Mesenchymal stem cell (in vitro differentiated cells and primary cell): Measurements from ENCODE around the gene SLC6A3.

ENCODE experiments used
- DNase-seq: peaks from one replicate; pipeline ENCODE4 v3.0.0-alpha.2; 2013
- H2AFZ ChIP-seq: one replicate; pipeline ENCODE4 v1.6.1; 2013; ENCODE audit warnings: low read depth, mild to moderate bottlenecking, control low read depth, inconsistent platforms, low read length, moderate library complexity
- H2AK5ac ChIP-seq: 2 replicates; pipeline ENCODE4 v1.6.1; 2013; ENCODE audit warnings: low read length, moderate library complexity, mild to moderate bottlenecking, inconsistent platforms; ENCODE audit not compliant: severe bottlenecking
- H2BK120ac ChIP-seq: one replicate; pipeline ENCODE4 v1.6.1; 2013; ENCODE audit warnings: low read depth, mild to moderate bottlenecking, inconsistent platforms, low read length, moderate library complexity
- H2BK12ac ChIP-seq, 2 experiments: one replicate each; pipeline ENCODE4 v1.6.1; 2013; ENCODE audit warnings: inconsistent platforms in 2 of 2, low read length in 2 of 2, mild to moderate bottlenecking in 2 of 2, moderate library complexity in 2 of 2, control low read depth in 1 of 2
- H2BK15ac ChIP-seq: one replicate; pipeline ENCODE4 v1.6.1; 2013; ENCODE audit warnings: mild to moderate bottlenecking, low read depth, inconsistent platforms; ENCODE audit not compliant: poor library complexity, severe bottlenecking
- H2BK5ac ChIP-seq: 2 replicates; pipeline ENCODE4 v1.6.1; 2013; ENCODE audit warnings: low read depth, mild to moderate bottlenecking, low read length, control low read depth, inconsistent platforms; ENCODE audit not compliant: poor library complexity, severe bottlenecking
- H3K14ac ChIP-seq, 2 experiments: one replicate each; pipeline ENCODE4 v1.6.1; 2013; ENCODE audit warnings: inconsistent platforms in 2 of 2, low read length in 2 of 2, control low read depth in 1 of 2, mild to moderate bottlenecking in 1 of 2, moderate library complexity in 1 of 2
- H3K18ac ChIP-seq, 2 experiments: one replicate each; pipeline ENCODE4 v1.6.1; 2013; ENCODE audit warnings: inconsistent platforms in 2 of 2, low read length in 2 of 2, control low read depth in 1 of 2, low read depth in 1 of 2, mild to moderate bottlenecking in 1 of 2
- H3K23ac ChIP-seq, 2 experiments: one replicate each; pipeline ENCODE4 v1.6.1; 2013; ENCODE audit warnings: inconsistent platforms in 2 of 2, low read length in 2 of 2, mild to moderate bottlenecking in 2 of 2, moderate library complexity in 2 of 2, control low read depth in 1 of 2
- H3K27ac ChIP-seq: 2 replicates; pipeline ENCODE4 v1.5.1; 2013; ENCODE audit warnings: mild to moderate bottlenecking, moderate library complexity, low read length, control low read depth, inconsistent platforms; ENCODE audit not compliant: poor library complexity, severe bottlenecking
- H3K27me3 ChIP-seq, 2 experiments: 2 replicates each; pipeline versions ENCODE4 v1.6.1 to v1.7.0; 2013; ENCODE audit warnings: low read length in 2 of 2, mild to moderate bottlenecking in 2 of 2, moderate library complexity in 2 of 2, control low read depth in 1 of 2, inconsistent platforms in 1 of 2; ENCODE audit not compliant: control insufficient read depth in 1 of 2, insufficient read depth in 1 of 2
- H3K36me3 ChIP-seq, 2 experiments: 2 replicates each; pipeline versions ENCODE4 v1.6.1 to v1.7.0; 2013; ENCODE audit warnings: low read length in 2 of 2, control low read depth in 1 of 2, inconsistent platforms in 1 of 2, low read depth in 1 of 2, mild to moderate bottlenecking in 1 of 2; ENCODE audit not compliant: insufficient read depth in 2 of 2, control insufficient read depth in 1 of 2
- H3K4ac ChIP-seq, 2 experiments: one replicate each; pipeline ENCODE4 v1.6.1; 2013; ENCODE audit warnings: inconsistent platforms in 2 of 2, low read length in 2 of 2, mild to moderate bottlenecking in 2 of 2, moderate library complexity in 2 of 2, control low read depth in 1 of 2, low read depth in 1 of 2
- H3K4me1 ChIP-seq: 2 replicates; pipeline ENCODE4 v1.6.1; 2013; ENCODE audit warnings: low read depth, low read length, control low read depth; ENCODE audit not compliant: control insufficient read depth, insufficient read depth
- H3K4me2 ChIP-seq: 2 replicates; pipeline ENCODE4 v1.6.1; 2013; ENCODE audit warnings: low read length, mild to moderate bottlenecking, inconsistent platforms; ENCODE audit not compliant: poor library complexity, severe bottlenecking
- H3K4me3 ChIP-seq, 2 experiments: 2 replicates each; pipeline versions ENCODE4 v1.5.1 to v1.7.0; 2013; ENCODE audit warnings: low read length in 2 of 2, mild to moderate bottlenecking in 2 of 2, control low read depth in 1 of 2, low read depth in 1 of 2; ENCODE audit not compliant: insufficient read depth in 1 of 2
- H3K79me1 ChIP-seq: replicated peaks from 2 replicates; pipeline ENCODE4 v1.6.1; 2013; ENCODE audit warnings: mild to moderate bottlenecking, control low read depth, low read length, inconsistent platforms; ENCODE audit not compliant: poor library complexity, severe bottlenecking
- H3K9ac ChIP-seq: 2 replicates; pipeline ENCODE4 v1.7.0; 2013; ENCODE audit warnings: mild to moderate bottlenecking, low read length, moderate library complexity
- H3K9me3 ChIP-seq: 2 replicates; pipeline ENCODE4 v1.7.0; 2013; ENCODE audit warnings: mild to moderate bottlenecking, low read length; ENCODE audit not compliant: control insufficient read depth
- H4K8ac ChIP-seq: one replicate; pipeline ENCODE4 v1.6.1; 2013; ENCODE audit warnings: inconsistent platforms, mild to moderate bottlenecking, low read length, moderate library complexity
- H4K91ac ChIP-seq: one replicate; pipeline ENCODE4 v1.6.1; 2013; ENCODE audit warnings: mild to moderate bottlenecking, low read length, inconsistent platforms
- WGBS: methylation state at CpG from one replicate; pipeline ENCODE4 v1.1.7; 2013; ENCODE audit warnings: mixed read lengths; 5-methylcytosine and 5-hydroxymethylcytosine counted together

Gene SLC6A3

DNA sequence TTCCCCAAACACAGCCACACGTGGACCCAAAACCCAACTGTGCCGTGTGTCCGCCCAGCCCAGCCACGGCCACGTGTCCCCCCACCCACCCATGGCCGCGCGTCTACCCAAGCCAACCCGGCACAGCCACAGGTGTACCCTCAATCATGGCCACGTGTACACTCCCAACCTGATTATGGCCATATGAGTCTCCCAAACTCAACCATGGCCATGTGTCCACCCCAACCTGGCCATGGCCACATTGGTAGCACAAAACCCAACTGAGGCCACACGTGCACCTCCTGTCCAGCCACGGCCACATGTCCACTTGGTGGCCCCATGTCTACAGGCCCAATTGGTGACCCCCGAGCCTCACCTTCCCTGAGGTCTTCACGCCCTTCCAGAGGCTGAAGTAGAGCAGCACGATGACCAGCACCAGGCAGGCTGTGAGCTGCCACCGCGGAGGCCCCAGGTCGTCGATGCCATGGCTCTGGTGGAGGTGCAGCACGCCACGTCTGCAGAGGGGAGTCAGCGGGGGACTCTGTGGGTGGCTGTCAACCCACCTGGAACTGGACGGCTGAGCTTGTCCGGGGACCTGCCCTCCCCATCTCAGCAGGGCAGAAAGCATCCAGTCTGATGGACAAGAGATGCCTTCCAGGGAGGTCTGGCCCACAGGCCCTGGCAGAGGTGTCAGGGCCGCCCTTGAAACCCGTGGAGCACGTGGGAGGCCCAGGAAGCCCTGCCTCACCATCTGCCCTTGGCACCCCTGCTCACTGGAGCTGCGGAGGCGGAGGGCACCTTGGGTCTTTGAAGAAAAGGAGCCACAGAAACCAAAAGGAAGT is 23.5 kb downstream of the SLC6A3 start:
- Histone ChIP-seq H2BK5ac (no peak overlapping the region), H3K4me3 (peak overlapping the region in 1 of 2 experiments; percentile 16), H3K18ac (no peak overlapping the region), H3K14ac (no peak overlapping the region), H3K36me3 (no peaks in the 10 kb centered on the region), H3K4me1 (no peaks in the 10 kb centered on the region), H3K9me3 (peaks cover 13% of the 10 kb centered on the region), H3K27ac (no peak overlapping the region), H2BK15ac (no peak overlapping the region), H4K91ac (peak overlapping the region; percentile 59), H3K4ac (no peak overlapping the region), H3K27me3 (peaks cover 3 to 12% of the 10 kb centered on the region in 2 experiments), H2AK5ac (no peak overlapping the region), H2BK120ac (no peak overlapping the region), H3K79me1 (no peaks in the 10 kb centered on the region), H3K9ac (no peak overlapping the region), H3K4me2 (no peak overlapping the region), H4K8ac (no peak overlapping the region), H2BK12ac (no peak overlapping the region), H2AFZ (no peak overlapping the region), H3K23ac (no peak overlapping the region)
- 89% methylated on average over 29 of the region's 29 CpGs for WGBS
- no peak for DNase-seq

DNA sequence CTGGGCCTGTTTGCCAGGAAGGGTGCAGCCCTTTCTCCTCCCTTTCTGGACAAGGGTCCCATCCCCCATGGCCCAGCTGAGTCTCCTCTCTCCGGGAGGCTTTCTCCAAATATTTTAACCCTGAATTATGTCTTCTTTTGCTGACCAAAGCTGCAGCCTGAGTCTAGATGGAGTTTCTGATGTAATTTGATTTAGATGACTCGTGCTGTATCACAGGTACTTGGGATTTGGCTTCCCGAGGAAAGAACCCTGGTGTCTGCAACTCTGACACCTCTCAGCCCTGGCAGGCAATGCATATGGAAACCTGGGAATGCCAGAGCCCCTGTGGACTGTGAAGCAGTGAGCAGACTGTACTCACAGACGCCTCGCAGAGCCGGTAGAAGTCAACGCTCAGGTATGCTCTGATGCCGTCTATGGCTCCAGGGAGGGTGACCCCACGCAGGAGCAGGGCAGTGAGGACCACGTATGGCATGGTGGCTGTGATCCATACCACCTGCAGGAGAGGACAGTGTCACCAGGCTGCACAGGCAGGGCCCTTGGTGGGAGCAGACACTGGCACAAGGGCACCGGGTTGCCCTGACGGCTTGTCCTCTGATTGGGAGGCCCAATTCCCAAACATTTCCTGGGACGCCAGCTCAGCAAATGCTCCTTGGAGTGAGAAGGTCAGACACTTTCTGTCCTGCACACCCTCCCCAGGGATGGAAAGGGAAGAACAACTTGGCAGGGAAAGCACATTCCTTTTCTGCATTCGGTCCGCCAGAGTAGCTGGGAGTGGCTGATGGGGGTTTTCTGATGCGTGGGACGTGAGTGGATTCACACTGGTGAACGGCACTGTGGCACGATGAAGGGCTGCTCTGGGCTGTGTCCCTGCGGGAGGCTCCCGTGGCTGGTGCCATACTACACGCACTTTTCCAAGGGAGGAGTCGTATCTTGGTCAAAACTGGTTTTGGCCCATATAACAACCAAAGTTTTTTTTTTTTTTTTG is 24.7 kb downstream of the SLC6A3 start:
- whole genome bisulfite sequencing: 83% methylated on average over 22 of the region's 23 CpGs

DNA sequence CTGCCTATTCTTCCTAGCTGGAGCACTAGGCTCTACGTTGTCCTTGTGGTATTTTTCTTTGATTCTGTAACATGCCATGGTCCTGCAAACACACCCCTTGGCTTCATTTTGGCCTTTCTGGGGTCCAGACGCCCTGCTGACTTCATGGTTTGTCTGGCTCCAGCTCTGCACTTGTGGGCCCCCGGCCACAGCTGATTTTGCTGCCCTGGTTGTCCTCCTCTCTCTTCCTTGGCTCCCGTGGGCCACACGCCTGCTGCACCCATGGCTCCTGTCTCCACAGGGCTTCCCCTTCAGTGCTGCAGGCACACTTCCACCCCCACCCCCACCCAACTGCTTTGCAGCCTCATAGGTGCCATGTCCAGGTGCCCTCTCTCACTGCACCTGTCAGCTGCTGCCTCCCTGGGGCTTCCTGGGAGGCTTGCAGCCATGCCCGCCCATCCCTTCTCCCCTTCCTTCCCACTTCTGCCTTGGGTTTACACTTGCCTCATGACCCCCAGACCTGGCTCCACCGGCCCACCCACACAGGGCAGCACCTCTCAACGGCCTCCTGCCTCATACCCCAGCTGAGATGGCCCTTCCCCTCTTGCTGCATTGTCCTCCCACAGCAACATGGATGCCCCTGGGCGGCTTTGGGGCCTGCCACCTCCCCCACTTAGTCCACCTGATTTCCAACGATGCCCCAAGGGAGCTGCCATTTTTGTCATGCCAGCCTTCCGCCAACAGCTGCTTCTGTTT is 25.6 kb downstream of the SLC6A3 start:
- 65% methylated on average over 11 of the region's 11 CpGs for WGBS
- Histone ChIP-seq H2BK12ac (no peak overlapping the region), H4K91ac (no peak overlapping the region)

More for the DNA sequence above, 24.7 kb downstream of the SLC6A3 start:
- no peak overlapping the region for H3K14ac ChIP-seq
- H3K79me1 ChIP-seq: no peaks in the 10 kb centered on the region
- H3K9me3 ChIP-seq: peaks cover 6% of the 10 kb centered on the region
- no peak overlapping the region for H3K4me3 ChIP-seq
- no peak overlapping the region for H3K23ac ChIP-seq
- no peaks in the 10 kb centered on the region for H3K4me1 ChIP-seq
- H2BK5ac ChIP-seq: no peak overlapping the region
- no peak overlapping the region for H3K4ac ChIP-seq
- H3K9ac ChIP-seq: no peak overlapping the region
- H2AK5ac ChIP-seq: no peak overlapping the region
- H3K36me3 ChIP-seq: no peaks in the 10 kb centered on the region
- no peak overlapping the region for H3K4me2 ChIP-seq
- H3K18ac ChIP-seq: no peak overlapping the region
- no peak overlapping the region for H2BK12ac ChIP-seq
- H2BK120ac ChIP-seq: no peak overlapping the region
- H4K91ac ChIP-seq: no peak overlapping the region
- no peak overlapping the region for H2BK15ac ChIP-seq
- H3K27ac ChIP-seq: no peak overlapping the region
- no peak for DNase-seq
- H2AFZ ChIP-seq: no peak overlapping the region
- H4K8ac ChIP-seq: no peak overlapping the region
- H3K27me3 ChIP-seq: peaks cover 3 to 15% of the 10 kb centered on the region in 2 experiments

More for the DNA sequence above, 25.6 kb downstream of the SLC6A3 start:
- no peak overlapping the region for H3K23ac ChIP-seq
- H2AFZ ChIP-seq: no peak overlapping the region
- no peak overlapping the region for H3K4me3 ChIP-seq
- no peaks in the 10 kb centered on the region for H3K4me1 ChIP-seq
- H3K79me1 ChIP-seq: no peaks in the 10 kb centered on the region
- H3K9ac ChIP-seq: no peak overlapping the region
- no peak overlapping the region for H3K4me2 ChIP-seq
- H2AK5ac ChIP-seq: no peak overlapping the region
- no peaks in the 10 kb centered on the region for H3K36me3 ChIP-seq
- H3K9me3 ChIP-seq: no peaks in the 10 kb centered on the region
- no peak overlapping the region for H3K14ac ChIP-seq
- no peak for DNase-seq
- H3K4ac ChIP-seq: no peak overlapping the region
- no peak overlapping the region for H2BK120ac ChIP-seq
- no peak overlapping the region for H4K8ac ChIP-seq
- H2BK15ac ChIP-seq: no peak overlapping the region
- H3K18ac ChIP-seq: no peak overlapping the region
- no peak overlapping the region for H3K27ac ChIP-seq
- no peak overlapping the region for H2BK5ac ChIP-seq
- H3K27me3 ChIP-seq: peaks cover 3 to 19% of the 10 kb centered on the region in 2 experiments
